ENCODE data around the gene DNAL1. TPM values are rescaled to one million over a fixed set of nuclear protein-coding genes. Genes with fewer than 3 reads are reported as not detected.

DNAL1 gene
- total RNA-seq, 1 donor from 2014 or later: 2.6 TPM

GRCh38 chr14:73722581-73722980 lies 77.8 kb downstream of the DNAL1 start:
- TF ChIP-seq CTCF (conservative IDR thresholded peaks at IDR 0.05; ENCODE audit: low read depth, low read length): no peak
- no peak overlapping the region for H3K4me3 ChIP-seq (ENCODE audit: low read depth, low read length)
- DNase-seq (ENCODE audit: low read depth): no peak

GRCh38 chr14:73723406-73723796 lies 78.6 kb downstream of the DNAL1 start:
- H3K4me3 ChIP-seq (ENCODE audit: low read depth, low read length): peak overlapping the region; percentile 19
- no peak for TF ChIP-seq CTCF (conservative IDR thresholded peaks at IDR 0.05; ENCODE audit: low read depth, low read length)
- DNase-seq (ENCODE audit: low read depth): peak; percentile 41

GRCh38 chr14:73723797-73724661 lies 79.2 kb downstream of the DNAL1 start:
- DNase-seq (ENCODE audit: low read depth): peak; percentile 63
- H3K4me3 ChIP-seq (ENCODE audit: low read depth, low read length): peak overlapping the region; percentile 19
- TF ChIP-seq CTCF (conservative IDR thresholded peaks at IDR 0.05; ENCODE audit: low read depth, low read length): peak; percentile 22

GRCh38 chr14:73724696-73725095 lies 79.9 kb downstream of the DNAL1 start:
- DNase-seq (ENCODE audit: low read depth): no peak
- no peak for TF ChIP-seq CTCF (conservative IDR thresholded peaks at IDR 0.05; ENCODE audit: low read depth, low read length)
- H3K4me3 ChIP-seq (ENCODE audit: low read depth, low read length): no peak overlapping the region

GRCh38 chr14:73725116-73726024 lies 80.6 kb downstream of the DNAL1 start:
- no peak for TF ChIP-seq CTCF (conservative IDR thresholded peaks at IDR 0.05; ENCODE audit: low read depth, low read length)
- no peak overlapping the region for H3K4me3 ChIP-seq (ENCODE audit: low read depth, low read length)
- no peak for DNase-seq (ENCODE audit: low read depth)

- no peak for DNase-seq (ENCODE audit: low read depth)
- TF ChIP-seq CTCF (conservative IDR thresholded peaks at IDR 0.05; ENCODE audit: low read depth, low read length): no peak
Observed at GRCh38 chr14:73726025-73726961, 81.5 kb downstream of the DNAL1 start.

More at GRCh38 chr14:73726025-73726961, 81.5 kb downstream of the DNAL1 start:
- H3K4me3 ChIP-seq (ENCODE audit: low read depth, low read length): no peak overlapping the region
